Measurements from ENCODE around the gene DCANP1.

DNA sequence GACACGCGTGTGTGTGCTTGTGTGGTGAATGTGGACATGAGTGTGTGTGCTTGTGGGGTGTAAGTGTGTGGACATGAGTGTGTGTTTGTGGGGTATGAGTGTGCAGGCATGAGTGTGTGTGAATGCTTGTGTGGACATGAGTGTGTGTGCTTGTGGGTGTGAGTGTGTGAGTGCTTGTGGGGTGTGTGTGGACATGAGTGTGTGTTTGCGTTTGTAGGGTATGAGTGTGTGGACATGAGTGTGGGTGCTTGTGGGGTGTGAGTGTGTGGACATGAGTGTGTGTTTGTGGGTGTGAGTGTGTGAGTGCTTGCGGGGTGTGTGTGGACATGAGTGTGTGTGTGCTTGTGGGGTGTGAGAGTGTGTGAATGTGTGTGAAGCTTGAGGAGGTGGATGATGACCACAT lies 34.8 kb upstream of the DCANP1 start:
- TF ChIP-seq, protein P1, sequence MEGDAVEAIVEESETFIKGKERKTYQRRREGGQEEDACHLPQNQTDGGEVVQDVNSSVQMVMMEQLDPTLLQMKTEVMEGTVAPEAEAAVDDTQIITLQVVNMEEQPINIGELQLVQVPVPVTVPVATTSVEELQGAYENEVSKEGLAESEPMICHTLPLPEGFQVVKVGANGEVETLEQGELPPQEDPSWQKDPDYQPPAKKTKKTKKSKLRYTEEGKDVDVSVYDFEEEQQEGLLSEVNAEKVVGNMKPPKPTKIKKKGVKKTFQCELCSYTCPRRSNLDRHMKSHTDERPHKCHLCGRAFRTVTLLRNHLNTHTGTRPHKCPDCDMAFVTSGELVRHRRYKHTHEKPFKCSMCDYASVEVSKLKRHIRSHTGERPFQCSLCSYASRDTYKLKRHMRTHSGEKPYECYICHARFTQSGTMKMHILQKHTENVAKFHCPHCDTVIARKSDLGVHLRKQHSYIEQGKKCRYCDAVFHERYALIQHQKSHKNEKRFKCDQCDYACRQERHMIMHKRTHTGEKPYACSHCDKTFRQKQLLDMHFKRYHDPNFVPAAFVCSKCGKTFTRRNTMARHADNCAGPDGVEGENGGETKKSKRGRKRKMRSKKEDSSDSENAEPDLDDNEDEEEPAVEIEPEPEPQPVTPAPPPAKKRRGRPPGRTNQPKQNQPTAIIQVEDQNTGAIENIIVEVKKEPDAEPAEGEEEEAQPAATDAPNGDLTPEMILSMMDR (IDR thresholded peaks at IDR 0.05 in 4 of 5, conservative IDR thresholded peaks at IDR 0.05 in 1 of 5) = no peak
- no peak for TF ChIP-seq POLR2A (IDR thresholded peaks at IDR 0.05)
